IPS DF 6.9 (cell line): Measurements from ENCODE around the gene HDAC10.
"Not testable (repeated sequence)": the region's sequence is repeated elsewhere in the genome, so short reads cannot be mapped to it uniquely, and the experiment has no call there.

ENCODE experiments used
- DNase-seq: peaks from one replicate; pipeline ENCODE4 v3.0.0-alpha.2; 2013; ENCODE audit warnings: low read depth, low spot score
- H3K27ac ChIP-seq: one replicate; pipeline ENCODE4 v1.5.1; 2013; ENCODE audit warnings: low read length, control low read depth
- H3K27me3 ChIP-seq: 2 replicates; pipeline ENCODE4 v1.6.1; 2013; ENCODE audit warnings: mild to moderate bottlenecking, low read length; ENCODE audit not compliant: control insufficient read depth, insufficient read depth
- H3K36me3 ChIP-seq: 2 replicates; pipeline ENCODE4 v1.6.1; 2013; ENCODE audit warnings: low read length; ENCODE audit not compliant: control insufficient read depth, insufficient read depth
- H3K4me1 ChIP-seq: 2 replicates; pipeline ENCODE4 v1.6.1; 2013; ENCODE audit warnings: low read length; ENCODE audit not compliant: control insufficient read depth, insufficient read depth
- H3K4me3 ChIP-seq: 2 replicates; pipeline ENCODE4 v1.5.1; 2013; ENCODE audit warnings: mild to moderate bottlenecking, low read length
- H3K9me3 ChIP-seq: 2 replicates; pipeline ENCODE4 v1.6.1; 2013; ENCODE audit warnings: low read length, inconsistent platforms; ENCODE audit not compliant: control insufficient read depth, insufficient read depth
- WGBS: extraction: QIAGEN DNeasy Blood & Tissue Kit; methylation state at CpG from one replicate; pipeline ENCODE4 v1.1.7; 2013; ENCODE audit warnings: mixed read lengths, missing lambda C conversion rate; ENCODE audit not compliant: insufficient read length, insufficient coverage; 5-methylcytosine and 5-hydroxymethylcytosine counted together

HDAC10 gene

DNA sequence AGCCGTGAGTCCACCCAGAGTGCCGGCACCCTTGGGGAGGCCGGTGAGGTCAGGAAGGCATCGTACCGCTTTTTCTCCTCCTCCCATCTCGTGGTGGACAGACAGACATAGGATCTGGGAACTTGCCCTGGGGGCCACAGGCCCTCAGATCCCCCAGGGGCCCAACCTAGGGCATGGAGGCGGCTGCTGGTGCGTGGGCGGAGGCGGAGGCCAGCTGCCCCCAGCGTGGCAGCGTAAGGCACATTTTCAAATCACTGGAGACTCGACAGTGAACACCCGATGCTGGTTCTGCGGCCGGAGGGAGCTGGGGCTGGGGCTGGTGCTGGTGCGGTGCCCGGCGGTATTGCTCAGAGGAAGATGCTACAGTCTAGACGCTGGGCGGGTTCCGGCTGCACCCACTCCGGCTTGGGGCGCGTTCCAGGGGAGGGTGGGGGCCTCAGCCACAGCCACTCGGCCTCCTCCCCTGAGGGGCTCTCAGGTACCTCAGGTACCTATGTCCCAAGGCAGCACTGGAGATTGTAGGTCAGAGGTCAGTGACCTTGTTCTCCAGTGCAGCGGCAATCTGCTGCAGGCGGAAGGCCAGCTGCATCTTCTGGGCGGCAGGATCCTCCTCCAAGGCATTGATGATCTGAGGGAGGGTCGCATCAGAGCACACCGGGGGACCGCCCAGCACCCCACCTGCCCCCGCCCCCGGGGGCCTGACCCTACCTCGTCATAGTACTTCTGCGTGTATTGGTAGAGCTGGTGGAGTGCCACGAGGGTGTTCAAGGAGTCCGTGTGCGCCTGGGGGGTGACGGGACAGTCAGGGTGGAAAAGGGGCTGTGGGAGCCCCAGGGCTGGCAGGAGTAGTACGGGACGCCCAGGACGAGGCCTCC is 24.4 kb upstream of the HDAC10 start:
- Histone ChIP-seq H3K4me1 (0 out of 2 replicates have a peak, but pooled peaks cover 2% of the 10 kb centered on the region), H3K9me3 (no peaks in the 10 kb centered on the region), H3K27me3 (peaks cover 2% of the 10 kb centered on the region; the same call in 1 of the 2 replicates), H3K4me3 (no peak overlapping the region), H3K27ac (no peak overlapping the region), H3K36me3 (peaks cover 48% of the 10 kb centered on the region)
- no peak for DNase-seq
- no CpG with 5 or more reads among the region's 43 CpGs for WGBS

DNA sequence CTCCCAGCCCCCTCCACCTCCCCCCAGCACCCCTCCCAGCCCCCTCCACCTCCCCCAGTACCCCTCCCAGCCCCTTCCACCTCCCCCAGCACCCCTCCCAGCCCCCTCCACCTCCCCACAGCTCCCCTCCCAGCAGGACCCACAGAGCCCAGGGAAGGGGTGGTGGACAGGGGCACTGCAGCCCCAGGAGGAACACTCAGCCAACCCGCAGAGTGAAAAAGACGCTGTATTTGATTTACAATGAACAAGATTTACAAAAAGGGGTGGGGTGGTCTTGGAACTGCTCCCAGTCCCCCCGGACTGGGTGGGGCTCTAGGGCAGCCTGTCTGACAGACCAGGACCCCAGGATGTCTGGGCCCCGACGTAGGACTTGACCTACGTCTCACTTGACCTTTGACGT is 23.7 kb upstream of the HDAC10 start:
- no CpG with 5 or more reads among the region's 7 CpGs for WGBS
- Histone ChIP-seq H3K36me3 (peaks cover 42% of the 10 kb centered on the region), H3K4me1 (0 out of 2 replicates have a peak, but pooled peaks cover 2% of the 10 kb centered on the region), H3K9me3 (no peaks in the 10 kb centered on the region), H3K27ac (no peak overlapping the region), H3K4me3 (no peak overlapping the region), H3K27me3 (peaks cover 2% of the 10 kb centered on the region; the same call in 1 of the 2 replicates)
- DNase-seq, result no peak

DNA sequence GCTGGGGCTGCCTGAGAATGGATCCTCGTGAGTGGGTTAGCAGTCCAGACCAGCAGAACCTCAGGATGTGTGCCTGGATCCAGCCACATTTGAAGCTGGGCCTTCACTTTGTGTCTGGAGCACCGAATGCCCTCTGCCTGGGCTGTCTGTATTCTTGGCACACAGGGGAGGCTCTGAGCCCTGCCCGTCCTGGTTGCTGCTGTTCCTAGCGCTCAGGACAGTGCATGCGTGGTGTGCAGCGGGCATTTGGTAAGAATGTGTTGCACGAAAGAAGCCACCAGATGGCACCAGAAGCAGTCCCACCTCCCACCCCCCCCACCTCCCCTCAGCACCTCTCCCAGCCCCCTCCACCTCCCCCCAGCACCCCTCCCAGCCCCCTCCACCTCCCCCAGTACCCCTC is 23.2 kb upstream of the HDAC10 start:
- no CpG with 5 or more reads among the region's 7 CpGs for WGBS
- H3K27ac ChIP-seq, result no peak overlapping the region
- no peak overlapping the region; the same call in 1 of the 2 replicates for H3K4me3 ChIP-seq
- H3K9me3 ChIP-seq, result no peaks in the 10 kb centered on the region
- H3K36me3 ChIP-seq, result peaks cover 37% of the 10 kb centered on the region
- no peak for DNase-seq
- 0 out of 2 replicates have a peak, but pooled peaks cover 2% of the 10 kb centered on the region for H3K4me1 ChIP-seq
- peaks cover 7% of the 10 kb centered on the region for H3K27me3 ChIP-seq

DNA sequence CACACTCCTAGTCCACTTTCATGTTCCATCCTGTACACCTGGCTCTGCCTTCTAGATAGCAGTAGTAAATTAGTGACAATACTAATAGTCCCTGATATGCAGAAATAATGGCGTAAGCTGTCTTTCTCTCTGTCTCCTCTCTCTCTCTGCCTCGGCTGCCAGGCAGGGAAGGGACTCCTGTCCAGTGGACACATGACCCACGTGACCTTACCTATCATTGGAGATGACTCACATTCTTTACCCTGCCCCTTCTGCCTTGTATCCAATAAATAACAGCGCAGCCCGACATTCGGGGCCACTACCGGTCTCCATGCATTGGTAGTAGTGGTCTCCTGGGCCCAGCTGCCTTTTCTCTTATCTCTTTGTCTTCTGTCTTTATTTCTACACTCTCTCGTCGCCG is 22.7 kb upstream of the HDAC10 start:
- peaks cover 32% of the 10 kb centered on the region for H3K36me3 ChIP-seq
- H3K27me3 ChIP-seq, result peaks cover 12% of the 10 kb centered on the region
- not testable (repeated sequence) for H3K27ac ChIP-seq, DNase-seq, H3K4me1 ChIP-seq, H3K9me3 ChIP-seq, H3K4me3 ChIP-seq
- no CpG with 5 or more reads among the region's 10 CpGs for WGBS

DNA sequence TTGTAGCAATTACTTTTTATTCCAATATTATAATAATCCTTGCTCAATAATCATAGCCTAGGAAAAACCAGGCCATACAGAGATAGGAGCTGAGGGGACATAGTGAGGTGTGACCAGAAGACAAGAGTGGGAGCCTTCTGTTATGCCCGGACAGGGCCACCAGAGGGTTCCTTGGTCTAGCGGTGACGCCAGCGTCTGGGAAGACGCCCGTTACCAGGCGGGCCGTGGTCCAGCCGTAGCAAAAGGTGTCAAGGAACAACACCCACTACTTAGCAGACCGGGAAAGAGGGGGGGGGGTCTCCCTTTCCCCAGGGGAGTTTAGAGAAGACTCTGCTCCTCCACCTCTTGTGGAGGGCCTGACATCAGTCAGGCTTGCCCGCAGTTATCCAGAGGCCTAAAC is 22.3 kb upstream of the HDAC10 start:
- peaks cover 17% of the 10 kb centered on the region for H3K27me3 ChIP-seq
- H3K9me3 ChIP-seq, H3K4me1 ChIP-seq, DNase-seq, H3K27ac ChIP-seq, H3K4me3 ChIP-seq: not testable (repeated sequence)
- H3K36me3 ChIP-seq, result peaks cover 30% of the 10 kb centered on the region
- WGBS, result no CpG with 5 or more reads among the region's 11 CpGs

DNA sequence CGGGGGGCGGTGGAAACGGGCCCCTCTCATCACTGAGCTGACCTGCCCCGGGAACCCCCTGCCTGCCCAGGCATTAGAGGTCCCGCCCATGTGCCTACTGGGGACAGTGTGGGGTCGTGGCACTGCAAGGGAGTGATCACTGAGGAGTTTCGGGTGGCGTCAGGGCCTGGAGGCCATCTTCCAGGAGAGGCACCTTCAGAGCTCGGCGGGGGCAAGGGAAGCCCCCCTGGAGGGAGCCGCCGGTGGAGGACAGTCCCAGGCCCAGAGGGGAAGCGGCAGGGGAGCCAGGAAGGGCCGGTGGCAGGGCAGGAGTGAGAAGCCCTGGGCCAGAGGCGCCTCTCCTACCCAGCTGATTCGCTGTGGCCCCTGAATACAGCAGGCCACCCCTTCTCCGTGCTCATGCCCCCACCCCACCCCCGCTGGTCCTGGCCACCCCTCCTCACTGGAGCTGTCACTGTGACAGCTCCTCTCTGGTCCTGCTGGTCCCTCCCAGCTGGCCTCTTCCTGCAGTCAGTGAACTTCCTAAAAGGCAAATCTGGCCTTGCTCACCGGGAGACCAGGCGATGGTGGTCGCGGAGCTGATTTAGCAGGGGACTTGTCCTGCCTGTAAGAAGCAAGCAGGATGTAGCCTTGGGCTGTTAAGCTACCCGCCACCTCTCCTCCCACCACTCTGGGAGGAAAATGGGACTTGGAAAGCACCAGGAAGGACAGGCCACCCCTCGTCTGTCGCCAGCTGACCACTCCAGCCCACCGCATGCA is 21.2 kb upstream of the HDAC10 start:
- Histone ChIP-seq H3K27ac (no peak overlapping the region), H3K36me3 (peaks cover 18% of the 10 kb centered on the region), H3K27me3 (peaks cover 21% of the 10 kb centered on the region), H3K4me3 (no peak overlapping the region), H3K4me1 (peaks cover 4% of the 10 kb centered on the region; the same call in 1 of the 2 replicates), H3K9me3 (no peaks in the 10 kb centered on the region)
- no CpG with 5 or more reads among the region's 26 CpGs for WGBS
- no peak for DNase-seq

DNA sequence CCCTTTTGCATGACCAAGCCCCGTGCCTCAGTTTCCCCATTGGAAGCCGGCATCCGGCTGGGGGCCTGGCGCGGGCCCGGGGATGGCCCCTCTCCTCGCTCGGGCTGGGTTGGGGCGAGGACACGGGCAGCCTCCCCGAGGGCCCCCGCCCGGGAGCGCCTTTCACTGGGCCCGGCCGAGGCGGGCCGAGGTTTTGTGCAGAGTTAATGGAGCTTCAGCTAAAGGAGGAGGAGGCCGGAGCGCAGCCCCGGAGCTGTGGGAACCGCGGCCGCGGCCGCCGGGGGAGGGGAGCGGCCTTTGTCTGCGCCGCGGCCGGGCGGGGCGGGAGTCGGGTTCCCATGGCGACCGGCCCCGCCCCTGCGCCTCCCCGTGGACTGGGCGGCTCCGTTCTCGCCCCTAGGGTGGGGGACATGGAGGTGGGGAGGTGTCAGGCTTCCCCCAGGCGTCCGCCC is 20.5 kb upstream of the HDAC10 start:
- Histone ChIP-seq H3K4me3 (peak overlapping the region; percentile 2; the same call in 1 of the 2 replicates), H3K27ac (no peak overlapping the region), H3K36me3 (peaks cover 16% of the 10 kb centered on the region), H3K4me1 (peaks cover 5% of the 10 kb centered on the region; the same call in 1 of the 2 replicates), H3K9me3 (no peaks in the 10 kb centered on the region), H3K27me3 (peaks cover 21% of the 10 kb centered on the region)
- no peak for DNase-seq
- no CpG with 5 or more reads among the region's 45 CpGs for WGBS

DNA sequence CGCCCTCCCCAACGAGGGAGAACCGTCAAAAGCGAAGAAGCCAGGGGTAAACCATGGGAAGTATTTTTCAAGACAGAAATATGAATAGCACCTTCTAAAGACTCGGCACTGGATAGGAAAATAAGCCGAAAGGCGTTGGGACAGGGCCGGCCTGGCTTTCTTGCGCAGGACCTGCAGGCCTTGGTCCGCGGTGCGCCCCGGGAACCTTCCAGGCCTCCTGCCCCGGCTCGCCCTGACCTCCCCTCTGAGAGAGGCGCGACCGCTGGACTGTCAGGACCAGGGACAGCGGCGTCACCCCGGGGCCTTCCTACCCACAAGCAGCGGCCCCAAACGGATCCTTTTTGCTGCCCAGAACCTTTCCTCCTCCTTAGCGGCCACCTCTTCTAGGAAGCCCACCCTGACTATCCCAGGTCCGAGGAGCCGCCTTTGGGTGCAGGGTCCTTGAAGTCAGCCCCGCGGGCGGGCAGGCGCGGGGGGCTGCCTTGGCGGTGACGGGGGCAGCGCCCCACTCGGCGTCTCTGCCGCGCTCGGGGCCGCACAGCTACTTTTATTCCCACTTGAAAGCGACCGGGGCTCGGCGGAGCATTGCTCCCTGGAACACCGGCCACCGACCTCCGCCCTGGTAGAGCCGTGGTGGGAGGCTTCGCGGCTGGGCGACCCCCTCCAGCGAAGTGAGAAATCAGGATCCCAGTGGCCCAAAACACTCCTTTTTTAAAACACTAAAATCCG is 19.8 kb upstream of the HDAC10 start:
- Histone ChIP-seq H3K27ac (no peak overlapping the region), H3K27me3 (peaks cover 21% of the 10 kb centered on the region)
- WGBS, result no CpG with 5 or more reads among the region's 53 CpGs

DNA sequence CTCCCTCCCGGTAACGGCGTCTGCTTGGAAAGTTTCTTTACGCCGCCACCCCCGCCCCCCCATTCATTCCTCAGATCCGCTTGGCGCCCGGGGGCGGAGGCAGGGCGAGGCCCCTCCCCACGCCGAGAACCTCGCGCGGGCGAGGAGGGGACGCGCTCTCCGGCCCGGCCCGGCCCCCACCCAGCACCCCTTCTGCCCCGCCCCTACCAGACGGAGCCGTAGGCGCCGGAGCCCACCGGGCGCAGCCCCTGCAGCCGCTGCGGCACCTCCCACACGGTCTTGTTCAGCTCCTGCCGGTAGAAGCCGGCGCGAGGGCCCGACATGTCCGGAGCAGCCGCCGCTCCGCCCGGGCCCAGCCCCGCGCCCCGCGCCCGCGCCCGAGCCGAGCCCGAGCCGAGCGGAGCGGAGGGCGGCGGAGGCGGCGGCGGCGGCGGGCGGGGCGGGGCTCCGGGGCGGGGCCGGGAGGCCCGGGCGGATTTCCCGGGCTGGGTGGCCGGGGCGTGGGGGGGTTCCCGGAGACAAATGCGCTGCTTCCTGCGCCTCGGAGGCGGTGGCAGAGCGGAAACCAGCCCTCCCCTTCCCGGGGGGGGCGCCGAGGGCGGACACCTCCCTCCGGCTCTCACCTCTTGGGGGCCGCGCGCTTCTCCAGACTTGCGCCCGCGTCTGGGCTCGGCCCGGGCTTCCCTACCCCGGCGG is 19.1 kb upstream of the HDAC10 start, which contains the start of gene MAPK11:
TSS of gene MAPK11 (minus strand) at position 411 of the 696 bp plus-strand sequence. CDS start at position 323, 88 bp downstream.
- no peak for DNase-seq
- Histone ChIP-seq H3K27me3 (peaks cover 21% of the 10 kb centered on the region), H3K36me3 (peaks cover 2% of the 10 kb centered on the region; the same call in 1 of the 2 replicates), H3K4me3 (peak within 1 kb of the TSS; percentile 12; the same call in 1 of the 2 replicates), H3K4me1 (peaks cover 5% of the 10 kb centered on the region; the same call in 1 of the 2 replicates), H3K9me3 (no peaks in the 10 kb centered on the region), H3K27ac (no peak within 1 kb of the TSS)
- no CpG with 5 or more reads among the region's 92 CpGs for WGBS

More for the DNA sequence above, 19.8 kb upstream of the HDAC10 start:
- no peak for DNase-seq
- Histone ChIP-seq H3K4me1 (peaks cover 5% of the 10 kb centered on the region; the same call in 1 of the 2 replicates), H3K4me3 (peak overlapping the region; percentile 6; the same call in 1 of the 2 replicates), H3K9me3 (no peaks in the 10 kb centered on the region), H3K36me3 (peaks cover 9% of the 10 kb centered on the region; the same call in 1 of the 2 replicates)
